Mucosa of descending colon (tissue), 3 donors: Measurements from ENCODE around the gene FYB2. TPM values are rescaled to one million over a fixed set of nuclear protein-coding genes. Genes with fewer than 3 reads are reported as not detected.

Experiments used
- ATAC-seq: fragments of 200-7000 bp; cut with Tn5 transposase; one replicate; pipeline ENCODE4 v1.9.1; 2020; ENCODE audit warnings: mild to moderate bottlenecking, moderate library complexity
- DNase-seq, 3 donors: peaks; one replicate each; pipeline ENCODE4 v3.0.0-alpha.2; 2020
- H3K36me3 ChIP-seq: fragments of 200-600 bp; one replicate; pipeline ENCODE4 v1.8.0; 2021; ENCODE audit warnings: low read depth, mild to moderate bottlenecking
- H3K4me1 ChIP-seq: fragments of 200-600 bp; one replicate; pipeline ENCODE4 v1.8.0; 2021; ENCODE audit warnings: low read depth, mild to moderate bottlenecking
- H3K4me3 ChIP-seq: fragments of 200-600 bp; one replicate; pipeline ENCODE4 v1.8.0; 2021; ENCODE audit warnings: mild to moderate bottlenecking
- H3K9me3 ChIP-seq: fragments of 200-600 bp; one replicate; pipeline ENCODE4 v1.8.0; 2021; ENCODE audit warnings: mild to moderate bottlenecking
- intact Hi-C, 2 donors: fragments of 100-400 bp; cut with DNase I in 1 of 2; cut with micrococcal nuclease in 1 of 2; formaldehyde crosslinking; loops; one replicate each; pipeline versions ENCODE4 v1.11.0 to v1.11.1; 2022; cut with DNase I, micrococcal nuclease
- total RNA-seq, 3 donors: library from RNA; stranded (reverse); fragmentation: NEBNext Ultra II Directional in 2 of 3; extraction: Animal tissue kit (Norgen Biotek cat#: 25700) in 2 of 3; gene quantifications; one replicate each; pipeline versions ENCODE4 v1.2.1 to v1.2.4, GENCODE V29; 2021 to 2023
- TF ChIP-seq, protein P1 (sequence below): fragments of 200-600 bp; IDR thresholded peaks from one replicate; pipeline ENCODE4 v1.8.0; 2022; ENCODE audit warnings: antibody characterized with exemption, mild to moderate bottlenecking
- donor health status: DM: no; HTN: no; CAD: no; lungs with moderate emphysema.
- donor health status: DM: no; HTN: no; CAD: no.
- donor health status: DM: no; HTN: yes; CAD: no.

The FYB2 gene
- total RNA-seq, 3 donors from 2014 or later = 0.90 to 3.0 (median 0.95) TPM

DNA sequence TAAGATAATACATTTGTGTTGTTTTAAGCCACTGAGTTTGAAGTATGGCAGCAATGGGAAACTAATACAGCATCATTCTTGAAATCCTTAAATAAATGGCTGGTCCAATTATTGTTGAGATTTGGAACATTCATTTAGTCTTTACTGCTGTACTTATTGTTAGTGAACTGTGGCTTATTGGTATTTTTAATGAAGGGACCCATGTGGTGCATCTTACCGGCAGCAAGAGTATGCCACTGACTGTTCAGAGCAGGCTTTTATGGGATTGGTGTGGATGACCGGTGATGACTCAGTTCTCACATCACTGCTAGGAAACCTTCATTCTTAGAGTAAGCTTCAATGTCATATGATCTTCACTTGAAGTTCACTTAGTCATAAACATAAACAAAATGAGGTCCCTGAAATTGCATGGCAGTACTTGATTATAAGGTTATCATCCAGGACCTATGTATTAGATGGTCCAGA, 142.6 kb downstream of the FYB2 start:
- TF ChIP-seq, protein P1, sequence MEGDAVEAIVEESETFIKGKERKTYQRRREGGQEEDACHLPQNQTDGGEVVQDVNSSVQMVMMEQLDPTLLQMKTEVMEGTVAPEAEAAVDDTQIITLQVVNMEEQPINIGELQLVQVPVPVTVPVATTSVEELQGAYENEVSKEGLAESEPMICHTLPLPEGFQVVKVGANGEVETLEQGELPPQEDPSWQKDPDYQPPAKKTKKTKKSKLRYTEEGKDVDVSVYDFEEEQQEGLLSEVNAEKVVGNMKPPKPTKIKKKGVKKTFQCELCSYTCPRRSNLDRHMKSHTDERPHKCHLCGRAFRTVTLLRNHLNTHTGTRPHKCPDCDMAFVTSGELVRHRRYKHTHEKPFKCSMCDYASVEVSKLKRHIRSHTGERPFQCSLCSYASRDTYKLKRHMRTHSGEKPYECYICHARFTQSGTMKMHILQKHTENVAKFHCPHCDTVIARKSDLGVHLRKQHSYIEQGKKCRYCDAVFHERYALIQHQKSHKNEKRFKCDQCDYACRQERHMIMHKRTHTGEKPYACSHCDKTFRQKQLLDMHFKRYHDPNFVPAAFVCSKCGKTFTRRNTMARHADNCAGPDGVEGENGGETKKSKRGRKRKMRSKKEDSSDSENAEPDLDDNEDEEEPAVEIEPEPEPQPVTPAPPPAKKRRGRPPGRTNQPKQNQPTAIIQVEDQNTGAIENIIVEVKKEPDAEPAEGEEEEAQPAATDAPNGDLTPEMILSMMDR = no peak
- no peak for ATAC-seq
- DNase-seq = no peak
- H3K4me1 ChIP-seq = no peaks in the 10 kb centered on the region
- H3K4me3 ChIP-seq = no peak overlapping the region
- no peaks in the 10 kb centered on the region for H3K36me3 ChIP-seq
- intact Hi-C loops = no loop called here
- no peaks in the 10 kb centered on the region for H3K9me3 ChIP-seq

DNA sequence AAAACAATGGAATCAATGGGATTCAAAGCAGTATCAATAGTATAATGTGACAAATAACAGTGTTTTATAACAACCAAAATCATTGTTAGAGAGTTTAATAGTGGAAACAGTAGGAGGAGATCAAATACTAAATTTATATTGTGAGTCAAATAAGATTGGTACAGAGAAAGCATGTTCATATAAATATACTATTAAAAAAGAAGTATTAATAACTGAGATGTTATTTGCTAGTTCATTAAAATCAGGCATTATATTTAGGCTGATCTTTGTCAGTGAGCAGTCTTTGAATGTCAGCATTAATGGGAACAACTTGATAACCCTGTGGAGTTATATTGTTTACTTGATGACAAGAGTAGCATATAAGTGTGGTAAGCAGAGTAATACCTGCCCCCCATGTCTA, 143.4 kb downstream of the FYB2 start:
- no peaks in the 10 kb centered on the region for H3K9me3 ChIP-seq
- DNase-seq = no peak
- no peak for ATAC-seq
- intact Hi-C loops = no loop called here
- TF ChIP-seq, protein P1 = no peak
- H3K4me1 ChIP-seq = no peaks in the 10 kb centered on the region
- H3K36me3 ChIP-seq = no peaks in the 10 kb centered on the region
- no peak overlapping the region for H3K4me3 ChIP-seq

DNA sequence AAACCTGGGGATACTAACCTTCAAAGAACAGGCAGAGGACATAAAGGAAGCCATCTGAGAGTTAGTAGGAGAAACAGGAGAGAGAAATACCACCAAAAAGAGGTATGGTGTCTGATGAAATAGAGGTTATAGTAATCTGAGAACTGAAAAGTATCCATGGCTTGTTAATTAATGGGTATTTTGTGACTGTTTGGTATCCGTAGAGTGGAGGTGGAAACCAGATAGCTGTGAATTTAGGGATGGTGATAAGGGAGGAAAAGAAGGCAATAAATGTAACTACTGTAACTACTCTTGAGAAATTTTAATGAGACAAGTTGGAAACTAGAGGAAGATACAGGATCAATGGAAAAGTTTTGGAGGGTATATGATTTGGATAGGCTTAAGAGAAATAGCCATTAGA, 146.6 kb downstream of the FYB2 start:
- no peak for ATAC-seq

DNA sequence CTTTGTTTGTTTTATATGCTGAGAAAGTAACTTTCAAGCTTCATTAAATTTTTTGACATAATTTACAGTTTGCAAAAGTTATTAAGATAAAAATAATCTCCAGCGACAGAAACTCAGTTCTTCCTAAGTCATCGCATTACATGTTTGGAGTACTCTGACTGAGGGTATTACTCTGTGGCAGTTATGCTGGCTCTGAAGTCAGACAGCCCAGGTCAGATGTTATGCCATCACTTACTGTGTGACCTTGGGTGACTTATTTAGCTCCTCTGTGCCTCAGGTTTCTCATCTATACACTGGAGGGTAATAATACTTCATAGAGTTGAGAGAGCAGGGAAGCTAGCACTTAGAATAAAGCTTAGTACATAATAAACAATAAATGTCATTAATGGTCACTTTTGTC, 147.7 kb downstream of the FYB2 start:
- TF ChIP-seq, protein P1 = no peak
- Histone ChIP-seq H3K36me3 (no peaks in the 10 kb centered on the region), H3K4me1 (no peaks in the 10 kb centered on the region), H3K4me3 (no peak overlapping the region), H3K9me3 (no peaks in the 10 kb centered on the region)
- no peak for DNase-seq
- intact Hi-C loops = no loop called here
- no peak for ATAC-seq

More for the DNA sequence above, 146.6 kb downstream of the FYB2 start:
- intact Hi-C loops = no loop called here
- no peak for DNase-seq
- Histone ChIP-seq H3K36me3 (no peaks in the 10 kb centered on the region), H3K4me3 (no peak overlapping the region), H3K4me1 (no peaks in the 10 kb centered on the region), H3K9me3 (no peaks in the 10 kb centered on the region)
- TF ChIP-seq, protein P1 = no peak

DNA sequence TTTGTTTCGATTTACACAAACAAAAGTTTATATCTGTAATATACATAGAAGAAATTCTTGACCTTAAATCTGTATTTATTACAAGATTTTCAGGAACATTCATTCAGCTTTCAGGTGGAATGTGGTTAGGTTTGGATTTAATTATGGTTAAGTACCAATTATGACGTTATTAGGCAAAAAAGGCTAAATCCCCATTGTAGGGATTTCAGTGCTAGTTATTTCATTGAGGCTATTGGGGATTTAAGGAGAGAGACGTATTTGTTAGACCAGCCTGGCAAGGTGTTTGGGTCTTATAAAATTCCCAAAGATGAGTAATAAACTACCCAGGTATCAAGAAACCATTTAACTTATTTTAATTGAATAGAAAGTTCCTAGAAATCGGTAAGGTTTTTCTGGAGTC, 148.1 kb downstream of the FYB2 start:
- intact Hi-C loops = no loop called here
- no peak for ATAC-seq
- Histone ChIP-seq H3K4me3 (no peak overlapping the region), H3K36me3 (no peaks in the 10 kb centered on the region), H3K9me3 (no peaks in the 10 kb centered on the region), H3K4me1 (no peaks in the 10 kb centered on the region)
- TF ChIP-seq, protein P1 = no peak
- DNase-seq = no peak

DNA sequence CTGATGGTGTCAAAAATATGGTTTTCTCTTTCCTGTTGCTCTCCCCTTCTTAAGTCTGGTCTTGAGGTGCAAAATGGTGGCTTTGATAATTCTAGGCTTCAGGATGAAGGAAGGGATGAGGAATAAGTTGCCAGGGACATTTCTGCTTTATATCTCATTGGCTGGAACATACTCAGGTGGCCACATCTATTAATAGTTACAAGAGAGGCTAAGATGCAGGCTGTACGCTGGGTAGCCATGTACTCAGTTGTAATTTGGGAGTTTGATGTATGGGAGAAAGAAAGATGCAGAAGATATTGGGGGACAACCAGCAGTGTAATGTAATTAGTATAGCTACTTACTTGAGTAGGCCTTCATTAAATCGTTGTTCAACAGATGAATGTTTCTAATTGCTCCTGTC, 148.9 kb downstream of the FYB2 start:
- TF ChIP-seq, protein P1 = no peak

More for the DNA sequence above, 148.9 kb downstream of the FYB2 start:
- Histone ChIP-seq H3K4me3 (no peak overlapping the region), H3K36me3 (no peaks in the 10 kb centered on the region), H3K4me1 (no peaks in the 10 kb centered on the region), H3K9me3 (no peaks in the 10 kb centered on the region)
- intact Hi-C loops = no loop called here
- DNase-seq (no peak), ATAC-seq (no peak)
